ENCODE results near the gene TRAK2.

Gene TRAK2

GRCh38 chr2:201413552-201413951, 37.7 kb downstream of the TRAK2 start:
- H3K79me2 ChIP-seq (ENCODE audit: insufficient read depth, low read length): no peaks in the 10 kb centered on the region
- no peaks in the 10 kb centered on the region for H3K36me3 ChIP-seq (ENCODE audit: insufficient read depth, low read length)
- no peak overlapping the region for H3K27ac ChIP-seq (ENCODE audit: low read depth, low read length, poor library complexity, severe bottlenecking)
- no peaks in the 10 kb centered on the region for H3F3A ChIP-seq (ENCODE audit: insufficient read depth, low read length)
- H3K4me3 ChIP-seq (ENCODE audit: low read depth, low read length, poor library complexity, severe bottlenecking): no peak overlapping the region
- H3K9me3 ChIP-seq (ENCODE audit: low read length): no peaks in the 10 kb centered on the region
- no peak overlapping the region for H3K4me2 ChIP-seq (ENCODE audit: low read length)
- no peak overlapping the region for H2AFZ ChIP-seq (ENCODE audit: low read length)
- H3K9me2 ChIP-seq (ENCODE audit: low read depth, low read length): no peaks in the 10 kb centered on the region
- no peak overlapping the region for H3K9ac ChIP-seq (ENCODE audit: low read length)
- no peak for TF ChIP-seq EZH2 (IDR thresholded peaks at IDR 0.05; ENCODE audit: borderline replicate concordance, low read length)
- no peak for TF ChIP-seq CTCF (IDR thresholded peaks at IDR 0.05; ENCODE audit: low read length)
- H3K4me1 ChIP-seq (ENCODE audit: insufficient read depth, low read length, severe bottlenecking): peaks cover 12% of the 10 kb centered on the region
- no peaks in the 10 kb centered on the region for H4K20me1 ChIP-seq (ENCODE audit: insufficient read depth, low read length)
- no peaks in the 10 kb centered on the region for H3K27me3 ChIP-seq (ENCODE audit: insufficient read depth, low read length)

GRCh38 chr2:201413143-201413542, 38.1 kb downstream of the TRAK2 start:
- H3K4me2 ChIP-seq (ENCODE audit: low read length): no peak overlapping the region
- H3K79me2 ChIP-seq (ENCODE audit: insufficient read depth, low read length): no peaks in the 10 kb centered on the region
- H2AFZ ChIP-seq (ENCODE audit: low read length): no peak overlapping the region
- no peaks in the 10 kb centered on the region for H3K9me2 ChIP-seq (ENCODE audit: low read depth, low read length)
- peaks cover 12% of the 10 kb centered on the region for H3K4me1 ChIP-seq (ENCODE audit: insufficient read depth, low read length, severe bottlenecking)
- TF ChIP-seq CTCF (IDR thresholded peaks at IDR 0.05; ENCODE audit: low read length) (no peak), EZH2 (IDR thresholded peaks at IDR 0.05; ENCODE audit: borderline replicate concordance, low read length) (no peak)
- H4K20me1 ChIP-seq (ENCODE audit: insufficient read depth, low read length): no peaks in the 10 kb centered on the region
- no peaks in the 10 kb centered on the region for H3K9me3 ChIP-seq (ENCODE audit: low read length)
- no peaks in the 10 kb centered on the region for H3F3A ChIP-seq (ENCODE audit: insufficient read depth, low read length)
- no peaks in the 10 kb centered on the region for H3K36me3 ChIP-seq (ENCODE audit: insufficient read depth, low read length)
- H3K27me3 ChIP-seq (ENCODE audit: insufficient read depth, low read length): no peaks in the 10 kb centered on the region
- H3K27ac ChIP-seq (ENCODE audit: low read depth, low read length, poor library complexity, severe bottlenecking): no peak overlapping the region
- no peak overlapping the region for H3K4me3 ChIP-seq (ENCODE audit: low read depth, low read length, poor library complexity, severe bottlenecking)
- no peak overlapping the region for H3K9ac ChIP-seq (ENCODE audit: low read length)

GRCh38 chr2:201411421-201411820, 39.8 kb downstream of the TRAK2 start:
- H3K4me1 ChIP-seq (ENCODE audit: insufficient read depth, low read length, severe bottlenecking): peaks cover 12% of the 10 kb centered on the region
- no peaks in the 10 kb centered on the region for H3K9me2 ChIP-seq (ENCODE audit: low read depth, low read length)
- no peaks in the 10 kb centered on the region for H3K27me3 ChIP-seq (ENCODE audit: insufficient read depth, low read length)
- H3K4me2 ChIP-seq (ENCODE audit: low read length): no peak overlapping the region
- no peaks in the 10 kb centered on the region for H4K20me1 ChIP-seq (ENCODE audit: insufficient read depth, low read length)
- no peak for TF ChIP-seq EZH2 (IDR thresholded peaks at IDR 0.05; ENCODE audit: borderline replicate concordance, low read length)
- no peak for TF ChIP-seq CTCF (IDR thresholded peaks at IDR 0.05; ENCODE audit: low read length)
- H3K36me3 ChIP-seq (ENCODE audit: insufficient read depth, low read length): no peaks in the 10 kb centered on the region
- H3K4me3 ChIP-seq (ENCODE audit: low read depth, low read length, poor library complexity, severe bottlenecking): no peak overlapping the region
- no peak overlapping the region for H3K9ac ChIP-seq (ENCODE audit: low read length)
- no peak overlapping the region for H3K27ac ChIP-seq (ENCODE audit: low read depth, low read length, poor library complexity, severe bottlenecking)
- H3F3A ChIP-seq (ENCODE audit: insufficient read depth, low read length): no peaks in the 10 kb centered on the region
- no peak overlapping the region for H2AFZ ChIP-seq (ENCODE audit: low read length)
- no peaks in the 10 kb centered on the region for H3K79me2 ChIP-seq (ENCODE audit: insufficient read depth, low read length)
- H3K9me3 ChIP-seq (ENCODE audit: low read length): no peaks in the 10 kb centered on the region

Data from OCI-LY1 (cell line).